Skin of body (tissue), 2 donors: ENCODE results near the gene CEP112. TPM values are rescaled to one million over a fixed set of nuclear protein-coding genes. Genes with fewer than 3 reads are reported as not detected.

Source experiments
- DNase-seq: peaks from one replicate; lab custom pipeline; 2025; lab: John Stamatoyannopoulos, UW
- total RNA-seq: library from RNA; depleted of rRNA; stranded (reverse); fragments of >200 nt; gene quantifications from one replicate; pipeline ENCODE4 v1.2.3, GENCODE V29; 2014

Gene CEP112
- total RNA-seq, 1 donor from 2014 or later, result 17.7 TPM

- no peak for DNase-seq
Observed at GRCh38 chr17:65994679-65995078, 197.3 kb downstream of the CEP112 start.

- DNase-seq, result no peak
Observed at GRCh38 chr17:65994114-65994513, 197.8 kb downstream of the CEP112 start.

DNA sequence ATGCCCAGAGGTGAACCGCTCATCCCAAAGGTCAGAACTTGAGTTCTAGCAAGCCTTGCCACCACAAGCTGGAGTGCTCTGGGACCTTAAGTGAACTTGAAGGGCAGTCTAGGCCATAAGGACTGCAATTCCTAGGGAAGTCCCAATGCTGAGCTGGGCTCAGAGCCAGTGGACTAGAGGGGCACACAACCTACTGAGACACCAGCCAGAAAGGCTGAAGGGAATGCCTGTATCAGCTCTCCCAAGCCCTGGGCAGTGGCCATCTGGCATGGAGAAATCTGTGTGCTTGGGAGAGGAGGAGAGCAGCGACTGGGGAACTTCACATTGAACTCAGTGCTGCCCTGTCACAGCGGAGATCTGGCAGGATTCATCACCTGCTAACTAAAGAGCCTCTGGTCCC, 201.3 kb downstream of the CEP112 start:
- DNase-seq, result no peak

DNA sequence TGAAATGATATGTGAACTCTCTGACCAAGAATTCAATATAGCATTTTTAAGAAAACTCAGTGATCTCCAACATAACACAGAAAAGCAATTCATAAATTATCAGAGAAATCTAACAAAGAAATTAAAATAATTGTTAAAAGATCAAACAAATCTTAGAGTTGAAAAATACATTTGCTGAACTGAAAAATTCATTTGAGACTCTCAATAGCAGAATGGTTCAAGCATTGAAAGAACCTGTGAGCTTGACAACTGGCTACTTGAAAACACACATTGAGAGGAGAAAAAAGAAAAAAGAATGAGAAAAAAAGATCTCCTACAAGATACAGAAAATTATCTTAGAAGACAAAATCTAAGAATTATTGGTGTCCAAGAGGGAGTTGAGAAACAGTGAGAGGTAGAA, 203.5 kb downstream of the CEP112 start:
- DNase-seq, result no peak

- DNase-seq, result no peak
Observed at GRCh38 chr17:65987988-65988387, 203.9 kb downstream of the CEP112 start.

DNA sequence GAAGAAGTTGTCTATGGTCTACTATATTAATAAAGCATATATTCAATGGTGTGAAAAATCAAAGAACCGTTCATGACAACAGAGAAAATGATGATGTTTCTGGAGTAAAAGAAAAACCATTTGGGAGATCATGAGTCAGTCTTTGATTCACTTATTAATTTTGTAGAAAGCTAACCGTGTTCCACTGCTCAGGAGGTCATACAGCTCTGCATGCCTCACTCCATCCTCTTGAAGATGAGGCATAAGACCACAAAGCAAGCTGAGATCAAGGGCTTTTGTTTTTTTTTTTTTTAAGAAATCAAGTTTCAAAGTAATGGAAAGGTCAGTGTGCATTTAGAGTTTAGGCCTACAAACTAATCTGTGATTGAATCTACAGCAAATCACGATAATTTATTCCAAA, 206.4 kb downstream of the CEP112 start:
- no peak for DNase-seq

DNA sequence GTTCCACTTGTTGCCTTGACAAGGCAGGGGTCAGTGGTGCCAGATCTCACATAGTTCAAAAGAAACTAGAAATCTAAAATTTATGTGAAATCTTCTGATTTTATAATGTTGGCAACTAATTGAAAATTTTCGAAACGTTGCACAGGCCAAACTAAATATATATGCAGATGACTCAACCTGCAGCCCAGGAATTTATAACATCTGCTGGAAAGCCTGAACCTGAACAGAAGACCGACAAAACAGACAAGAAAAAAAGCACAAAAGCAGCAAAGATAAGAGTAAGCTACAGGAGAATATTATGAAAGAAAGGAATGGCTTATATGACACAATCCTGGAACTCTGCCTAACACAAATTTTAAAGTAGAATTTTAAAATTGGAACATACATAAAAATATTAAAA, 207.6 kb downstream of the CEP112 start:
- no peak for DNase-seq

DNA sequence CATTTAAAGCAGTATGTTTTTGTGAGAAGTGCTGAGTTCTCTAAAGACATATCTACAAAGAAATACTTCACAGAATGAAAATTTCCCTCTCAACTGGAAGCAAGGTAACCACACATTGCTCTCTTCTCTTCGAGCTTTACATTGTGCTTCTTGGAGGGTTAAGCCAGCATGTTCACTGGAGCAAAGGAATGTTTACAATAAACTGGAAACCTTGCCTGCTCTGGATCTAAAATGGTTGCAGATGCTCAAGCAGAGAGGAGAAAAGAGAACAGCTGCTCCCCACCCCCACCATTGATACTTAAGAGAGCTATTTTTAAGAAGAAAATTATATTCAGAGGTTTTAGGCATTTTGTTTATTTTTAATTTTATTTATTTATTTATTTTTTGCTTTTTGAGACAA, 213.1 kb downstream of the CEP112 start:
- peak; percentile 46 for DNase-seq

- DNase-seq, result peak; percentile 55
Observed at GRCh38 chr17:65977041-65977440, 214.9 kb downstream of the CEP112 start.

- DNase-seq, result no peak
Observed at GRCh38 chr17:65975878-65976277, 216.1 kb downstream of the CEP112 start.

GRCh38 chr17:65973237-65973636, 218.7 kb downstream of the CEP112 start:
- no peak for DNase-seq

GRCh38 chr17:65967372-65967771, 224.6 kb downstream of the CEP112 start:
- DNase-seq, result no peak

DNA sequence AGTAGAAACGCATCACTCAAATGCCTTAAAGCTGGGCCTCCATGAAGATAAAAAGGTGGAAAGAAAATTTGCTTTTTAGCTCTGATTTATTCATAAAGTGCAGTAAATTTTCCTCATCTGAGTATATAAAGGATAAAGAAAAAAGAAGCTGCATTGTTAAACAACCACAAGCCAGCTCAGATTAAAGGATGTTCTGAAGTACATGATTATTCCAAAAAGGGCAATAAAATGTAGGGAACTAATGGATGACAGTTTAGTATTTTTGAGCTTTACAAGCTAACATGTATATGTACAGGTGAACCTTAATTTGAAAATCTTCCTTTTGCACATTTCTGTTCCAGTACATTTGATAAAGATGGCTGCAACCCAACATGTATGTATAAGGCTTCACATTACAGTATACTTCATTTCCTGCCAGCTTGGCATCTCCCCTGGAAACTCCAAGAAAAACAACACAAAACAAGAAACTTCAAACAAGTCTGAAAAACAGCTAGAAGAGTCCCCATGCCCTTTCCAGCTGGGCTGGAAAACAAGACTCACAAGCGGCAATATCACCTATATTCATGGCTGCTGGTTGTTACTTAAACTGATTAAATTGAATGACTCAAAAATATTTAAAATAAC, 225.7 kb downstream of the CEP112 start:
- no peak for DNase-seq

DNA sequence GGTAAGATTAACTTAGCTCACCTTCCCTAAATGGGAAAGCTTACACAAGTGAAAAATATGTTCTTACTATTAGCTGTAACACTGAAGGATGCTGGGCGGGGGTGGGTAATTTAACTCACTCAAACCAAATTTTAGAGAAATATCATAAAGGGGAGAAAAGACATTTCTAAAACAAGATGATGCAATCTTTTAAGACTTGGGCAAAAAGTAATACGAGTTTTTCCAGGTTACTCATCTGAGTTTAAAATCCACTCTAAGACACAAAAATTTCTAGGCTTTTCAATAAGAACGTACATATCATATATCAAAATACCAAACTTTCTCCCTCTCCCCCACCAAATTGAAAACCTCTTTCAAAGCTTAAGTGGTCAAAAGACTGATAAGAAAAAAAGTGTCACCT, 228.8 kb downstream of the CEP112 start:
- DNase-seq, result no peak

- DNase-seq, result no peak
Observed at GRCh38 chr17:65959630-65960029, 232.3 kb downstream of the CEP112 start.

DNA sequence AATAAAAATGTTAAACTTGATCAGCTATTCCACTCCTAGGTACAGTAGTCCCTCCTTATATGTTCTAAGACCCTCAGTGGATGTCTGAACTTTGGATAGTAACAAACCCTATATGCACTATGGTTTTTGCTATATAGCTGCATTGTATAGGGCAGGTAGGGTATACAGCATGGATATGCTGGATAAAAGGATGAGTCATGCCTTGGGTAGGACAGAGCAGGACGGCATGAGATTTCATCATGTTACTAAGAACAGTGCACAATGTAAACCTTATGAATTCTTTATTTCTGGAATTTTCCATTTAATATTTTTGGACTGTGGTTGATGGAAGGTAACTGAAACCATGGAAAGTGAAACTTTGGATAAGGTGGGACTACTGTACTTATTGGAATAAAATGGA, 235.1 kb downstream of the CEP112 start:
- DNase-seq, result no peak

DNA sequence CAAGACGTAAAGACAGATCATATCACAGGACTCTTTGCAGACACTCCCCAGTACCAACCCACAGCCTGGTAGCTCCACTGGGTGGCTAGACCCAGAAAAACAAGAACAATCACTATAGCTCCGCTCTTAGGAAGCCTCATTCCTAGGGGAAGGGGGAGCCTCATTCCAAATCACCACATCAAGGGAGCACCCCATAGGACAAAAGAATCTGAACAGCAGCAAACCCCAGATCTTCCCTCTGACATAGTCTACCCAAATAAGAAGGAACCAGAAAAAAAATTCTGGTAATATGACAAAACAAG, 237.8 kb downstream of the CEP112 start:
- DNase-seq, result no peak

DNA sequence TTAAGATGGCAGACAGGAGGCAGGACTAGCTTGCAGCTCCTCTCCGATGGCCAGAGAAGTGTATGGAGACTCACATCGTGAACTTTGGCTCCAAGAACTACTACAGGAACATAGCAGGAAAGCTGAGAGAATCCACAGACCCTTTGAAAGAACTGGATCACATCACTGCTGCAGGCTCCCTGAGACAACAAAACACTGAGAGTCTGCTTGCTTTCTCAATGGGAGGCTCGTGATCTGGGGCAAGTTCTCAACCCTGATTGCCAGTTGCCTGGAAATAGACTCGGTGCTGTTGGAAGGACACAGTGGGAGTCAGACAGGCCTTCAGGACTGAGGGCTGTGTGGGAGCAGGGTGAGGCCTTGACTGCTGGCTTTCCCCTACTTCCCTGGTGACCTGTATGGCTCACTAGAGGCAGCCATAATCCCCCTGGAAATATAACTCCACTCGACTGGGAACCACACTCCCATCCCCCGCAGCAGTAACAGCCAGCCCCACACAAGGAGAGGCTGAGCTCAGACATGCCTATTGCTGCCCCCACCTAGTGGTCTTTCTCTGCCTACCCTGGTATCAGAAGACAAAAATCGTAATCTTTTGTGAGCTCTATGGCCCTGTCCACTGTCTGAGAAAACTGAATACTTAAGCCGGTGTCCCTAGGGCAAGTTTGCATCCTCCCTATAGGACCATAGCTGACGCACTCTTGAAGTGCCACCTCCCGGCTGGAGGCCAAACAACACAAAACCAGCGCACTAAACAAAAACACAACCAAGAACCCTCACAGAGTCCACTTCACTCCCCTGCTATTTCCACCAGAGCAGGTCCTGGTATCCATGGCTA, 238.4 kb downstream of the CEP112 start:
- DNase-seq, result no peak

DNA sequence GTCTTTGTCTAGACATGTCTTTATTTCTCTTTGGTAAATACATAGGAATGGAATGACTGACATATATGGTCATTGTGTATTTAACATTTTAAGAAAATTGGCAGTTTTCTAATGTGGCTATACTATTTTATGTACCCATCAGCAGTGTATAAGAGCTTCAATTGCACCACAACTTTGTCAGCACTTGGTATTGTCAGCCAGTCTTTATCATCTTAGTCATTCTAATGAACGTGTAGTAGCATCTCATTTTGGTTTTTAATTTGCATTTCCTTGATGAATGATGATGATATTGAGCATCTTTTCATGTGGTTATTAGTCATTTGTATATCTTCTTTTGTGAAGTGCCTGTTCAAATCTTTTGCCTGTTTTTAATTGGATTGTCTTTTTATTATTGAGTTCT, 239.3 kb downstream of the CEP112 start:
- no peak for DNase-seq

- DNase-seq, result no peak
Observed at GRCh38 chr17:65952015-65952414, 239.9 kb downstream of the CEP112 start.

GRCh38 chr17:65947831-65948230, 244.1 kb downstream of the CEP112 start:
- DNase-seq, result no peak

GRCh38 chr17:65942592-65942991, 249.3 kb downstream of the CEP112 start:
- DNase-seq, result no peak

DNA sequence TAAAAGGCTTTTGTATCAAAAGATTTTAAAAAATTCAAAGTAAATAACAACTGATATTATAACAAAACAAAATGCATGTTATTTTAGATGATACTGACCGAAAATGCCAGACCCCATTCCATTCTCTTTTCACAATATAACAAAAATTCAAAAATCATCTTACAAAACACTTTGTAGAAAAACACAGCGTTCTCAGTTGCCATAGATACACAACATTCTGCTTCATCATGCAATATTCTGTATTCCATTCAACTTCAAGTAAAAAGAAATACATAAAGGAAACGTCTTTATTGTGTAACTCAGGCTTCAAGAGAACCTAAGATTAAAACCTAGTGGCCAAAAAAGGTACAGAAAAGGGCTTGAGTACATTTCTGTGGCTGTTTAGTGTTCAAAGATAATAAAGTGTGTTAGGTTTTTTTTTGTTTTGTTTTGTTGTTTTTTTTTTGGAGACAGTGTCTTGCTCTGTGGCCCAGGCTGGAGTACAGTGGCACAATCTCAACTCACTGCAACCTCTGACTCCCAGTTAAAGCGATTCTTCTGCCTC, 250.5 kb downstream of the CEP112 start:
- DNase-seq, result no peak
